Ovary (tissue), 3 donors: ENCODE data around the gene TMEM107.

ENCODE experiments used
- CTCF ChIP-seq, 3 donors: fragments of 450-650 bp in 2 of 3; fragments of 200-600 bp in 1 of 3; IDR thresholded peaks; one replicate each; pipeline versions ENCODE4 v1.5.1 to v1.8.0; 2016 to 2022; ENCODE audit warnings: antibody characterized with exemption in 3 of 3, mild to moderate bottlenecking in 1 of 3
- POLR2A ChIP-seq: fragments of 450-650 bp; IDR thresholded peaks from one replicate; pipeline ENCODE4 v1.6.1; 2017; ENCODE audit warnings: antibody characterized with exemption, mild to moderate bottlenecking, moderate library complexity
- donor health status: DM: no; HTN: no; CAD: no.

GRCh38 chr17:8150194-8151119 is 25.7 kb downstream of the TMEM107 start:
- TF ChIP-seq CTCF (IDR thresholded peaks at IDR 0.05) = no peak
- no peak for TF ChIP-seq POLR2A
